DOHH2 (cell line): ENCODE measurements around the gene PEDS1.

Source experiments
- H3F3A ChIP-seq: fragments of 200-600 bp; sonication (generic), shearing (Covaris generic); 2 replicates; pipeline ENCODE4 v1.6.0; 2016; ENCODE audit warnings: antibody characterized with exemption, mild to moderate bottlenecking; ENCODE audit not compliant: control insufficient read depth, insufficient read depth
- H3K27ac ChIP-seq: fragments of 200-600 bp; sonication (generic); 2 replicates; pipeline ENCODE4 v1.5.1; 2014; ENCODE audit warnings: low read depth, mild to moderate bottlenecking, low read length, moderate library complexity
- H3K27me3 ChIP-seq: fragments of 200-600 bp; sonication (generic); 2 replicates; pipeline ENCODE4 v1.6.1; 2014; ENCODE audit warnings: mild to moderate bottlenecking, low read length, mixed read lengths; ENCODE audit not compliant: control insufficient read depth
- H3K36me3 ChIP-seq: fragments of 200-600 bp; sonication (generic); 2 replicates; pipeline ENCODE4 v1.6.1; 2014; ENCODE audit warnings: mild to moderate bottlenecking, low read length, moderate library complexity, mixed read lengths; ENCODE audit not compliant: control insufficient read depth
- H3K4me1 ChIP-seq: fragments of 200-600 bp; sonication (generic); 2 replicates; pipeline ENCODE4 v1.6.1; 2014; ENCODE audit warnings: mild to moderate bottlenecking, low read length, mixed read lengths; ENCODE audit not compliant: control insufficient read depth
- H3K4me2 ChIP-seq: fragments of 200-600 bp; sonication (generic); 2 replicates; pipeline ENCODE4 v1.6.0; 2014; ENCODE audit warnings: mild to moderate bottlenecking, low read length, moderate library complexity
- H3K4me3 ChIP-seq: fragments of 200-600 bp; sonication (generic); 2 replicates; pipeline ENCODE4 v1.5.1; 2014; ENCODE audit warnings: mild to moderate bottlenecking, low read length, mixed read lengths
- H3K79me2 ChIP-seq: fragments of 200-600 bp; sonication (generic); 2 replicates; pipeline ENCODE4 v1.6.1; 2014; ENCODE audit warnings: mild to moderate bottlenecking, low read length, mixed read lengths; ENCODE audit not compliant: control insufficient read depth
- H3K9me2 ChIP-seq: fragments of 200-600 bp; sonication (generic); replicated peaks from 2 replicates; pipeline ENCODE4 v1.6.1; 2014; ENCODE audit warnings: mild to moderate bottlenecking, low read length, mixed read lengths; ENCODE audit not compliant: control insufficient read depth
- H3K9me3 ChIP-seq: fragments of 200-600 bp; sonication (generic); 2 replicates; pipeline ENCODE4 v1.6.1; 2014; ENCODE audit warnings: antibody characterized with exemption, low read length, mixed read lengths; ENCODE audit not compliant: control insufficient read depth, insufficient read depth
- H4K20me1 ChIP-seq: fragments of 200-600 bp; sonication (generic); 2 replicates; pipeline ENCODE4 v1.6.0; 2014; ENCODE audit warnings: low read depth, mild to moderate bottlenecking, antibody characterized with exemption, low read length, moderate library complexity; ENCODE audit not compliant: control insufficient read depth, insufficient read depth
- CTCF ChIP-seq: fragments of 200-600 bp; sonication (generic); IDR thresholded peaks from one replicate; pipeline ENCODE4 v1.5.1; 2014; ENCODE audit warnings: antibody characterized with exemption, mild to moderate bottlenecking, low read depth, low read length; ENCODE audit not compliant: poor library complexity, severe bottlenecking
- EZH2phosphoT487 ChIP-seq: fragments of 200-600 bp; sonication (generic); IDR thresholded peaks from 2 replicates; pipeline ENCODE4 v1.6.1; 2017; ENCODE audit warnings: borderline replicate concordance, mild to moderate bottlenecking, antibody characterized with exemption, low read length, moderate library complexity, mixed read lengths

PEDS1 gene

GRCh38 chr20:50113420-50114224, 39.9 kb downstream of the PEDS1 start:
- peaks cover 28% of the 10 kb centered on the region for H3F3A ChIP-seq
- H3K36me3 ChIP-seq = peaks cover 28% of the 10 kb centered on the region
- H3K27me3 ChIP-seq = no peaks in the 10 kb centered on the region
- H4K20me1 ChIP-seq = peaks cover 24% of the 10 kb centered on the region
- H3K4me3 ChIP-seq = peak overlapping the region; percentile 81
- H3K9me2 ChIP-seq = no peaks in the 10 kb centered on the region
- TF ChIP-seq EZH2phosphoT487 (no peak), CTCF (no peak)
- no peaks in the 10 kb centered on the region for H3K9me3 ChIP-seq
- peak overlapping the region; percentile 86 for H3K27ac ChIP-seq
- H3K79me2 ChIP-seq = peaks cover 69% of the 10 kb centered on the region
- H3K4me2 ChIP-seq = peak overlapping the region; percentile 97
- peaks cover 64% of the 10 kb centered on the region for H3K4me1 ChIP-seq

GRCh38 chr20:50112512-50113419, 40.8 kb downstream of the PEDS1 start, which contains the start of gene UBE2V1:
Gene UBE2V1, minus strand, starts transcription at chr20:50113150. Its CDS starts 22 bp downstream, at chr20:50113128.
- H3K9me2 ChIP-seq = no peaks in the 10 kb centered on the region
- H3K36me3 ChIP-seq = peaks cover 36% of the 10 kb centered on the region
- peaks cover 64% of the 10 kb centered on the region for H3K4me1 ChIP-seq
- peak within 1 kb of the TSS; percentile 81 for H3K4me3 ChIP-seq
- H3F3A ChIP-seq = peaks cover 28% of the 10 kb centered on the region
- H3K27ac ChIP-seq = peak within 1 kb of the TSS; percentile 86
- peaks cover 27% of the 10 kb centered on the region for H4K20me1 ChIP-seq
- H3K4me2 ChIP-seq = peak within 1 kb of the TSS; percentile 97
- no peaks in the 10 kb centered on the region for H3K9me3 ChIP-seq
- H3K79me2 ChIP-seq = peaks cover 78% of the 10 kb centered on the region
- H3K27me3 ChIP-seq = no peaks in the 10 kb centered on the region
- peak; percentile 55 for TF ChIP-seq CTCF
- no peak for TF ChIP-seq EZH2phosphoT487

- Histone ChIP-seq H3F3A (peaks cover 25% of the 10 kb centered on the region; the same call in 1 of the 2 replicates), H3K4me3 (peak overlapping the region; percentile 81), H3K79me2 (peaks cover 86% of the 10 kb centered on the region), H3K9me3 (no peaks in the 10 kb centered on the region), H3K4me2 (peak overlapping the region; percentile 97), H3K9me2 (no peaks in the 10 kb centered on the region), H3K27ac (peak overlapping the region; percentile 86), H4K20me1 (peaks cover 27% of the 10 kb centered on the region), H3K4me1 (peaks cover 58% of the 10 kb centered on the region), H3K27me3 (no peaks in the 10 kb centered on the region), H3K36me3 (peaks cover 39% of the 10 kb centered on the region)
- TF ChIP-seq CTCF (no peak), EZH2phosphoT487 (no peak)
Measured at GRCh38 chr20:50111829-50112495, 41.6 kb downstream of the PEDS1 start.
